AG09319 (cell line): ENCODE measurements around the gene GTSE1.

Experiments used
- DNase-seq: peaks from one replicate; pipeline ENCODE4 v3.0.0-alpha.2; 2010; ENCODE audit warnings: low read depth; ENCODE audit errors: extremely low read depth
- TF ChIP-seq, protein P1 (sequence below): IDR thresholded peaks from 2 replicates; pipeline ENCODE4 v1.5.1; 2011; ENCODE audit warnings: low read depth, mild to moderate bottlenecking, inconsistent platforms, low read length, moderate library complexity

Gene GTSE1

DNA sequence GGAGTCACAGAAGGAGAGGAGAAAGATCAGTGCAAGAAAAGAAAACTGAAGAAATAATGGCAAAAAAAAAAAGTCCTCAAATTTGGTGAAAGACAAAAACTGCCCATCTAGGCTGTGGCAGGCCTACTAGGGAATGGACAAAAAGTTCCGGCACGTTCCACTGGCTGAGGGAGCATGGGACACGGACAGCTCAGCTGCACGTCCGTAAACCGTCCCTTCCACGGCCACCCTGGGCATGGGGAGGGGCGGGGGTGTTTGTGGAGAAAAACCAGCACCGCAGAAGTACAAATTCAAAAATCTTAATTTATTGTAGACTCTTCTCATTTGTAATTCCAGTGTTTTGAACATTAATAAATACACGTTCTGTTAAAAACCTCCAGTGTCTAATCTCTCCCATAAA lies 64.2 kb downstream of the GTSE1 start:
- TF ChIP-seq, protein P1, sequence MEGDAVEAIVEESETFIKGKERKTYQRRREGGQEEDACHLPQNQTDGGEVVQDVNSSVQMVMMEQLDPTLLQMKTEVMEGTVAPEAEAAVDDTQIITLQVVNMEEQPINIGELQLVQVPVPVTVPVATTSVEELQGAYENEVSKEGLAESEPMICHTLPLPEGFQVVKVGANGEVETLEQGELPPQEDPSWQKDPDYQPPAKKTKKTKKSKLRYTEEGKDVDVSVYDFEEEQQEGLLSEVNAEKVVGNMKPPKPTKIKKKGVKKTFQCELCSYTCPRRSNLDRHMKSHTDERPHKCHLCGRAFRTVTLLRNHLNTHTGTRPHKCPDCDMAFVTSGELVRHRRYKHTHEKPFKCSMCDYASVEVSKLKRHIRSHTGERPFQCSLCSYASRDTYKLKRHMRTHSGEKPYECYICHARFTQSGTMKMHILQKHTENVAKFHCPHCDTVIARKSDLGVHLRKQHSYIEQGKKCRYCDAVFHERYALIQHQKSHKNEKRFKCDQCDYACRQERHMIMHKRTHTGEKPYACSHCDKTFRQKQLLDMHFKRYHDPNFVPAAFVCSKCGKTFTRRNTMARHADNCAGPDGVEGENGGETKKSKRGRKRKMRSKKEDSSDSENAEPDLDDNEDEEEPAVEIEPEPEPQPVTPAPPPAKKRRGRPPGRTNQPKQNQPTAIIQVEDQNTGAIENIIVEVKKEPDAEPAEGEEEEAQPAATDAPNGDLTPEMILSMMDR, result no peak
- DNase-seq, result no peak

DNA sequence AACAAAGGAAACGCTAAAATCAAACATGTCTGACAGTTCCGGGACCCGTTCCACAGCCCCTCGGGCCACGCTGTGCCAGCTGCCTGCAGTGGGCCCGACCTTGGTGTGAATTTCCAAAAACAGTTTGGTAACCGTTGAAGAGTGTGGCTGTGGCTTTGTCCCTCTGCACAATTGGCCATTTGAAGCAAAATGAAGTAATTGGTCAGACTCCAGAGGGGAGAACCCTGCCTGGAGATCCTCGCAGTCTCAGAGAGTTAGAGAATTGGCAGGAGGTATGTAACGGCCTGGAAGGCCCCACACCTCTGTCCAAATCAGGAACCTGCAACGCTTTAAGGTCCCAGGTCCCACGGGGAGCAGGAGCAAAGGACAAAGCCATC lies 65.1 kb downstream of the GTSE1 start:
- DNase-seq, result no peak
- TF ChIP-seq, protein P1, result no peak

DNA sequence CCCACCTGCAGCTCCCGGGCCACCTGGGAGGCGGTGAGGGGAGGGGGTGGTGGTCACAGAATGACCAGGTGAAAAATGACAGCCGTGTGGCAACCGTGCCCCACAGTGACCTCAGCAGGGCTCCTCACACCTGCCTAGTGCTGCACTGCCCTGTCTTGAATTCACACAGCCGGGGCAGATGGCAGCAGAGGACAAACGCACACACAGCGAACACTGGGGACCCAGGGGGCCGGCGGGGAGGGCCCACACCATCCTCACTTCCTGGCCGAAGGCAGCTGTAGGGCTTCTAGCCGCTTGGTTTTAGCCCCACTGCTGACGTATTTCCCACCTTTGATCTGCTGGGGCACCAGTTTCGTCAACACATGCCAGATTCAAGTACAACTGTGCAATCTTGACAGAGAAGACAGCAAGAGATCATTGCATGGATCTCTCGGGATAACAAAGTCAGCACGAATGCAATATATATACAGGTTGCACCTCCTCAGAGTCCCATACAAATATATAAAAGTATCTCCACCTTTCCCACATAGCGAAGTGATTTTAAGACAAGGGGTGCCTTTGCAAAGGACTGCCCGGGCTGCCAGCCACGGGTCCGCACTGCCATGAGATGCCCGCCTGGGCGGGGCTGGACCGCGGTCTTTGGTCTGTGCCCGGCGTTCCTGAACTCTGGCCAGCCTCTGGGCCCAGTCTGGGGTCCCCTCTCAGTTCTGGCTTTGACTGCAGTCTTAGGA lies 65.7 kb downstream of the GTSE1 start:
- TF ChIP-seq, protein P1, result no peak
- no peak for DNase-seq

DNA sequence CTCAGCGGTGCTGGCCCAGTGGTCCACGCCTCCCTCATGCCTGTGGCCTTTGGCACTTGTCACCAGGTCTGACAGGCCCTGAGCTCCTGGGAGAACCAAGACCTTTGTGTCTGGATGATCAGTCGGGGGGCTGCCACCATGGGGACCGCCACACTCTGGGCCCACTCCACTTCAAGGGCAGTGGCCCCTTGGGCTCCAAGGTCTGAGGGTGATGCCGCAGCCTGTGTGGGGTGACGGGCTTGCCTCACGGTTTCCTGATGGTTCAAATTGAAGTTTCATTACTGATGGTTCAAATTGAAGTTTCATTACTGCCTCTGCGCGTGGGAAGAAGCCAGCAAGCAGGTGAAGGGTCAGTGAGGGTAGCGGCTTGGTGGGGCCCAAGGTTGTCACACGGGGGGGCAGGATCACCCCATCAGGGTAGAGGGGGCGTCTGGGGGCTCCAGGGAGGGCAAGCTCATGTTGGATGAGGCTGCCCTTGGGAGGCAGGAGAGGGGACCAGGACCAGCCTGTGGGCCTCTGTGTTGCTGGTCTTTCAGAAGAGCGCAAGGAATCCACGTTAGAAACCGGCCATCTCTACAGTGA lies 66.4 kb downstream of the GTSE1 start:
- no peak for DNase-seq
- TF ChIP-seq, protein P1, result no peak

DNA sequence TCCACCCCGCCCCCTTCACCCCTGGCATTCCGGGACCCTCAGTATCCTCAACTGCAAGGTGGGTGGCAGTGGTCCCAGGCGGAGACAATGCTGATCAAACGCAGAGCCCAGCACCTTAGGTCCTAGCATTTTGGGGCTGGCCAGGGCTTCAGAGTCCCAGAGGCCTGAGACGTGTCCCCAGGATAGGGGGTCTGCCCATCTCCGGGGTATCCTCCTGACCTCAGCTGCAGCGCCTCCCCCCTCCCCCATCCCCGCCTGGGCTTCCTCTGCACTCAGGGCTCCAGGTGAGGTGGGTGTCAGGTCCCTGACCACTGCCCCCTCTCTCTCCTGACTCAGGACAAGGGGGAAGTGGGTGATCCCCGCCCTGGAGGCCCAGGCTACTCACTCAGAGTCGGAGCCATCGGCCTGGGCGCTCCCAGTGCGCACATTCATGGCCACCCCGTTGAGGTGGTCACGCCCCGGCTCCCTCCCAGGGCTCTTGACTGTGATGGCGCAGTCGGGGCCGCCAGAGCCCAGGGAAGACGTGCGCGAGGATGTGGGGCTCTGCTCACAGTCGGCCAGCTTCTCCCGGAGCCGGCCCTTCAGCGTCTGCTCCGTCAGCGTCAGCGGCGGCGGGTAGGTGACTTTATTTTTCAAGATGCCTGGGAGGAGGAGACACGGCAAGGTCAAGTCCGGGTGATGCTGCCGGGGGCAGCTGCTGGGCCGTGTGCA lies 67.1 kb downstream of the GTSE1 start:
- TF ChIP-seq, protein P1, result no peak
- no peak for DNase-seq

DNA sequence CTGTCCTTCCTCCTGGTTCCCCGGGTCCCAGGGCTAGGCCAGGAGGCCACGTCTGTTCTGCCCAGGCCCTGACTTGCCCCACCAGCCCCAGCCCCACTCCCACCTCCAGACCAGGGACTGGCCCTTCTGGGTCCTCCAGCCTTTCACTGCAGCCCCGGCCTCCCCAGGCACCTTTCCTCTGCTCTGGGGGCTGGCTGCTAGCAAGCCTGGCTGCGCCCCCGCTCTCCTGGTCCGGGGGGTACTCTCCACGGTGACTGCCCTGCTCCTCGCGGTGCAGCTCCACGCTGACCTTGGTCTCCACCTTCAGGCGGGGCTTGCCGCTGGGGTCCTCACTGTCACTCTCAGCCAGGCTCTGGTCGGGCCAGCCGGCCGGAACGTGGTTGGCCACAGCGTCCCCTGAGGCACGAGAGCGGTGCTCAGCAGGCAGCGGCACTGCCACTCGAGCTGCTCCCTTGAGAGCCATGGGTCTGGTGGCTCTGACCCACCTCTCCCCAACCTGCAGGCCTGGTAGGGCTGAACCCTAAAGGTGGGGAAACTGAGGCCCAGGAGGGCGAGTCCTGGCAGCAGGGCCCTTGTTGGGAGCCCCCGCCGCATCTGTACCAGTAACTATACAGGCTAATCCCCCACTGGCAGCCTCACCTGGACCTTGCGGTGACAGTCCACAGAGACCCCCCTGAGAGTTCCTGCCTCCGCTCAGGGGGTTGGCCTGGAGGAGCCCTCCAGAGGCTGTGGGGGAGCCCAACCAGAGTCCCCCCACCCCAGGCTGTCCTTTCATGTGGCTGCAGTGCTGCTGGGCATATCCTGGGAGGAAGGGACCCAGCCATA lies 67.9 kb downstream of the GTSE1 start:
- DNase-seq, result no peak
- TF ChIP-seq, protein P1, result no peak
